Measurements from ENCODE around the gene IL20. TPM values are rescaled to one million over a fixed set of nuclear protein-coding genes. Genes with fewer than 3 reads are reported as not detected.

IL20 gene
- total RNA-seq, 1 donor from 2014 or later, result not detected

DNA sequence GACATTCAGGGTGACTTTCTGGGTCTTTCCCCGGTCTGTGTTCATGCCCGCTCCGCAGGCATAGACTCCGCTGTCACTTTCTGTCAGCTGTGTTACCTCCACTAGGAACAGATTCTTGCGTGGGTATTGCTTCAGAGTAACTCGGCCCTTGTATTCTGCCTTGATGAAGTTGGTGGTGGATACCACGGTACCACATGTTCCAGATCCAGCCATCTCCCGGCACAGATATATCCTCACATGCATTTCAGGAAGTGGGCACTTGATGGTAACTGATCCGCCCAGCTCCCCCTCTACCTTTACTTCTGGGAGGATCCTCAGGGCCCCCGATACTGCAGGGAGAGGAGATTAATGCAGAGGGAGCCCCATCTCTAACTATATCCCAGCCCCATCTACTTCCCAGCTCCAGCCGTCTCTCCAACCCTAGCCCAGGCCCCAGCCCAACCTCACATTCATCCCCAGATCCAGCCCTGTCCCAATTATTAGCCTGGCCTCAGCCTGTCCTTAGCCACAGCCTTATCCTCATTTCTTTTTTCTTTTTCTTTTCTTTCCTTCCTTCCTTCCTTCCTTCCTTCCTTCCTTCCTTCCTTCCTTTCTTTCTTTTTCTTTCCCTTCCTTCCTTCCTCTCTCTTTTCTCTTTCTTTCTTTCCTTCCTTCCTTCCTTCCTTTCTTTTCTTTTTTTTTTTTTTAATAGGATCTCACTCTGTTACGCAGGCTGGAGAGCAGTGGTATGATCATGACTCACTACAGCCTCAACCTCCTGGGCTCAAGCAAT, 48.5 kb downstream of the IL20 start:
- H3K27me3 ChIP-seq, result peaks cover 42% of the 10 kb centered on the region

DNA sequence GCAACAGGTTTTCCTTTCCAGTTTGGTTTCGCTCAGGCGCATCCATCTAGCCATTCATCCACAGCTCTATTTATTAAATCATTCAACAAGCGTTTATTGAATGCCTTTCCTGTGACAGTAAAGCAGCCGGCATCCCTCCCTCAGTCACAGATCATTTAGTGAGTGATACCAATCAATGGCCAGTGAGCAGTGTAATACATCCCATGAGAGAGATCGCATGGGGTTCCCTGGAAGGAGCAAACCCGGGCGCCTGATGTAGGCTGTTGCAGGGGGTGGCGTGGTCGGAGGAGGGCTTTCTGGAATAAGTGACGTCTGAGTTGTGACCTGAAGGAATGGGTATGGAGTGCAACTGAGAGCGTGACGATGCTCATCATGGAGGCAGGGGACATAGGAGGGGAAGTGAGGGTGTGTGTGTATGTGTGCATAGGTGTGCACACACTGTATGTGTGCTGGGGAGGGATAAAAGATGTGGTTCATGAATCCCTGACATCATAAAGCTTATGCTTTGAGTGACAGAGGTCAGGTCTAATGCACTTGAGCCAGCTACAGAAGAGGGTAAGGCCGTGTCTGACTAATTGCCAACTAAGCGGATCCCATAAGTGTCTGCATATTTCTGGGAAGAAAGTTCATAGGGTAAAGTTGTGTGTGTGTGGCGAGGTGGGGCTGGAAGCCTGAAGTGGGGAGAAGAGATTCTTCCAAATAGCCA, 49.8 kb downstream of the IL20 start:
- Mint-ChIP-seq H3K36me3 (no peaks in the 10 kb centered on the region), H3K4me3 (no peak overlapping the region), H3K27ac (no peak overlapping the region), H3K4me1 (no peaks in the 10 kb centered on the region), H3K27me3 (ENCODE audit: insufficient read depth, low read depth) (peaks cover 16% of the 10 kb centered on the region), H3K9me3 (no peaks in the 10 kb centered on the region)
- Histone ChIP-seq H3K4me3 (no peak overlapping the region), H3K4me2 (no peak overlapping the region), H3K4me1 (no peaks in the 10 kb centered on the region), H4K20me1 (ENCODE audit: low read depth) (peaks cover 1% of the 10 kb centered on the region), H3F3A (ENCODE audit: low read depth) (peaks cover 5% of the 10 kb centered on the region), H3K79me2 (ENCODE audit: low read depth) (no peaks in the 10 kb centered on the region), H3K9me3 (ENCODE audit: low read depth) (no peaks in the 10 kb centered on the region), H3K9ac (no peak overlapping the region), H3K27ac (no peak overlapping the region), H3K27me3 (peaks cover 29% of the 10 kb centered on the region), H2AFZ (replicated peaks) (no peak overlapping the region), H3K36me3 (no peaks in the 10 kb centered on the region)
- no peak for DNase-seq (ENCODE audit: low spot score)
- TF ChIP-seq EZH2 (IDR thresholded peaks at IDR 0.05), result no peak
- TF ChIP-seq, protein P1, sequence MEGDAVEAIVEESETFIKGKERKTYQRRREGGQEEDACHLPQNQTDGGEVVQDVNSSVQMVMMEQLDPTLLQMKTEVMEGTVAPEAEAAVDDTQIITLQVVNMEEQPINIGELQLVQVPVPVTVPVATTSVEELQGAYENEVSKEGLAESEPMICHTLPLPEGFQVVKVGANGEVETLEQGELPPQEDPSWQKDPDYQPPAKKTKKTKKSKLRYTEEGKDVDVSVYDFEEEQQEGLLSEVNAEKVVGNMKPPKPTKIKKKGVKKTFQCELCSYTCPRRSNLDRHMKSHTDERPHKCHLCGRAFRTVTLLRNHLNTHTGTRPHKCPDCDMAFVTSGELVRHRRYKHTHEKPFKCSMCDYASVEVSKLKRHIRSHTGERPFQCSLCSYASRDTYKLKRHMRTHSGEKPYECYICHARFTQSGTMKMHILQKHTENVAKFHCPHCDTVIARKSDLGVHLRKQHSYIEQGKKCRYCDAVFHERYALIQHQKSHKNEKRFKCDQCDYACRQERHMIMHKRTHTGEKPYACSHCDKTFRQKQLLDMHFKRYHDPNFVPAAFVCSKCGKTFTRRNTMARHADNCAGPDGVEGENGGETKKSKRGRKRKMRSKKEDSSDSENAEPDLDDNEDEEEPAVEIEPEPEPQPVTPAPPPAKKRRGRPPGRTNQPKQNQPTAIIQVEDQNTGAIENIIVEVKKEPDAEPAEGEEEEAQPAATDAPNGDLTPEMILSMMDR (IDR thresholded peaks at IDR 0.05), result no peak
- TF ChIP-seq EZH2phosphoT487 (IDR thresholded peaks at IDR 0.05), result no peak

More for the DNA sequence above, 48.5 kb downstream of the IL20 start:
- H3K36me3 Mint-ChIP-seq, result no peaks in the 10 kb centered on the region
- no peak overlapping the region for H3K4me3 Mint-ChIP-seq
- Histone ChIP-seq H2AFZ (replicated peaks) (no peak overlapping the region), H3K4me3 (no peak overlapping the region), H3K4me2 (no peak overlapping the region), H3K79me2 (ENCODE audit: low read depth) (no peaks in the 10 kb centered on the region), H3F3A (ENCODE audit: low read depth) (peaks cover 10% of the 10 kb centered on the region), H3K4me1 (peaks cover 2% of the 10 kb centered on the region), H3K9ac (no peak overlapping the region), H4K20me1 (ENCODE audit: low read depth) (peaks cover 3% of the 10 kb centered on the region), H3K27ac (no peak overlapping the region), H3K9me3 (ENCODE audit: low read depth) (no peaks in the 10 kb centered on the region), H3K36me3 (no peaks in the 10 kb centered on the region)
- peaks cover 1% of the 10 kb centered on the region for H3K4me1 Mint-ChIP-seq
- no peak for DNase-seq (ENCODE audit: low spot score)
- H3K27ac Mint-ChIP-seq, result no peak overlapping the region
- H3K9me3 Mint-ChIP-seq, result no peaks in the 10 kb centered on the region
- TF ChIP-seq, protein P1 (IDR thresholded peaks at IDR 0.05), result no peak
- TF ChIP-seq EZH2phosphoT487 (IDR thresholded peaks at IDR 0.05) (no peak), EZH2 (IDR thresholded peaks at IDR 0.05) (no peak)
- peaks cover 26% of the 10 kb centered on the region for H3K27me3 Mint-ChIP-seq (ENCODE audit: insufficient read depth, low read depth)

DNA sequence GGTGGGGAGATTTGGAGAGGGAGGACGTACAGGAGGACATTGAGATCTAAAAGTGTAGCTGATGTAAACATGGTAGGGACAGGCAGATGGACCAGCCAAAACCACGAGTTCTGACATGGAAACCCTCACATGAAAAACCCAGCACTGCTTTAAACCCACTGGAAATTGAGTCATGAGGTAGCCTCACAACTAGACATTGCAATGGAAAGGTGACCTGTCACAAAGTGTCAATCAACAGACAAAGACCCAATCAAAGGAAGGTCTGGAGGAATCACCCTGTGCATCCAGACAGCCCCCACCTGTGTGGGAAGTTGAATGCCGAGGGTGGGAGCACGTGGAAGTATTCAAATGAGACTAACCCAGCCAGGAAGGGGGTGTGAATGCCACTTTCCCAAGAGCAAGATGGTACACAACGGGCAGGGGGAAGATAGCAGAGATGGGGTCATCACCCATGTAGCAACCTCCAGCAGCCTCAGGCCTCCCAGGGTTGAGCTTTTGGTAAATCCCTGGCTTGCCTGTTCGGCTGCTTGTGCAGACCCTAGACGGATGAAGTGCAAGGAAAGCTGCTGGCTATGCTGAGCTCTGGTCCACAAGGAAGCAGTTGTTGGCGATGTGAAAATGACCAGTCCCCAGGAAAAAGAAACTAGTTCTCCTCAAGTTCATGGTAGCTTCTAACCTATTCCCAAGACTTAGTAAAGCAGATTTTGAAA, 50.7 kb downstream of the IL20 start:
- Histone ChIP-seq H3K36me3 (no peaks in the 10 kb centered on the region), H4K20me1 (ENCODE audit: low read depth) (no peaks in the 10 kb centered on the region), H3K4me2 (no peak overlapping the region), H3K79me2 (ENCODE audit: low read depth) (no peaks in the 10 kb centered on the region), H3K4me1 (no peaks in the 10 kb centered on the region), H3K9ac (no peak overlapping the region), H3K9me3 (ENCODE audit: low read depth) (no peaks in the 10 kb centered on the region), H3K4me3 (no peak overlapping the region), H3F3A (ENCODE audit: low read depth) (no peaks in the 10 kb centered on the region), H2AFZ (replicated peaks) (no peak overlapping the region), H3K27me3 (peaks cover 20% of the 10 kb centered on the region), H3K27ac (no peak overlapping the region)
- no peaks in the 10 kb centered on the region for H3K36me3 Mint-ChIP-seq
- no peak overlapping the region for H3K27ac Mint-ChIP-seq
- no peaks in the 10 kb centered on the region for H3K9me3 Mint-ChIP-seq
- no peaks in the 10 kb centered on the region for H3K4me1 Mint-ChIP-seq
- no peak overlapping the region for H3K4me3 Mint-ChIP-seq
- TF ChIP-seq EZH2phosphoT487 (IDR thresholded peaks at IDR 0.05) (no peak), EZH2 (IDR thresholded peaks at IDR 0.05) (no peak)
- TF ChIP-seq, protein P1 (IDR thresholded peaks at IDR 0.05), result no peak
- peaks cover 10% of the 10 kb centered on the region for H3K27me3 Mint-ChIP-seq (ENCODE audit: insufficient read depth, low read depth)
- no peak for DNase-seq (ENCODE audit: low spot score)
